Upper lobe of right lung (tissue), 1 donor: ENCODE results near the gene PPARA. TPM values are rescaled to one million over a fixed set of nuclear protein-coding genes. Genes with fewer than 3 reads are reported as not detected.

ENCODE experiments used
- ATAC-seq: fragments of 200-7000 bp; cut with Tn5 transposase; one replicate; pipeline ENCODE4 v1.9.1; 2020; ENCODE audit warnings: mild to moderate bottlenecking, moderate library complexity
- DNase-seq: peaks from one replicate; pipeline ENCODE4 v3.0.0-alpha.2; 2020
- H3K27ac ChIP-seq: fragments of 200-600 bp; one replicate; pipeline ENCODE4 v1.8.0; 2022
- H3K27me3 ChIP-seq: fragments of 200-600 bp; one replicate; pipeline ENCODE4 v1.8.0; 2022; ENCODE audit warnings: mild to moderate bottlenecking
- H3K36me3 ChIP-seq: fragments of 200-600 bp; one replicate; pipeline ENCODE4 v1.8.0; 2022
- H3K4me1 ChIP-seq: fragments of 200-600 bp; one replicate; pipeline ENCODE4 v1.8.0; 2022
- H3K4me3 ChIP-seq: fragments of 200-600 bp; one replicate; pipeline ENCODE4 v1.8.0; 2022; ENCODE audit warnings: mild to moderate bottlenecking
- H3K9me3 ChIP-seq: fragments of 200-600 bp; one replicate; pipeline ENCODE4 v1.8.0; 2022
- intact Hi-C: fragments of 100-400 bp; cut with DNase I; formaldehyde crosslinking; loops from one replicate; pipeline ENCODE4 v1.11.0; 2022
- total RNA-seq: library from RNA; stranded (reverse); fragmentation: NEBNext Ultra II Directional; extraction: Animal tissue kit (Norgen Biotek cat#: 25700); gene quantifications from one replicate; pipeline ENCODE4 v1.2.1, GENCODE V29; 2021
- TF ChIP-seq, protein P1 (sequence below): fragments of 200-600 bp; IDR thresholded peaks from one replicate; pipeline ENCODE4 v1.8.0; 2022; ENCODE audit warnings: antibody characterized with exemption
- donor health status: DM: no; HTN: yes; CAD: no; lungs with severe emphysema.

Gene PPARA
- total RNA-seq, 1 donor from 2014 or later: 18.4 TPM

- ATAC-seq (no peak), DNase-seq (no peak)
- TF ChIP-seq, protein P1, sequence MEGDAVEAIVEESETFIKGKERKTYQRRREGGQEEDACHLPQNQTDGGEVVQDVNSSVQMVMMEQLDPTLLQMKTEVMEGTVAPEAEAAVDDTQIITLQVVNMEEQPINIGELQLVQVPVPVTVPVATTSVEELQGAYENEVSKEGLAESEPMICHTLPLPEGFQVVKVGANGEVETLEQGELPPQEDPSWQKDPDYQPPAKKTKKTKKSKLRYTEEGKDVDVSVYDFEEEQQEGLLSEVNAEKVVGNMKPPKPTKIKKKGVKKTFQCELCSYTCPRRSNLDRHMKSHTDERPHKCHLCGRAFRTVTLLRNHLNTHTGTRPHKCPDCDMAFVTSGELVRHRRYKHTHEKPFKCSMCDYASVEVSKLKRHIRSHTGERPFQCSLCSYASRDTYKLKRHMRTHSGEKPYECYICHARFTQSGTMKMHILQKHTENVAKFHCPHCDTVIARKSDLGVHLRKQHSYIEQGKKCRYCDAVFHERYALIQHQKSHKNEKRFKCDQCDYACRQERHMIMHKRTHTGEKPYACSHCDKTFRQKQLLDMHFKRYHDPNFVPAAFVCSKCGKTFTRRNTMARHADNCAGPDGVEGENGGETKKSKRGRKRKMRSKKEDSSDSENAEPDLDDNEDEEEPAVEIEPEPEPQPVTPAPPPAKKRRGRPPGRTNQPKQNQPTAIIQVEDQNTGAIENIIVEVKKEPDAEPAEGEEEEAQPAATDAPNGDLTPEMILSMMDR: no peak
- no peaks in the 10 kb centered on the region for H3K9me3 ChIP-seq
- H3K36me3 ChIP-seq: peaks cover 13% of the 10 kb centered on the region
- H3K27me3 ChIP-seq: no peaks in the 10 kb centered on the region
- intact Hi-C loops: no loop called here
- peaks cover 20% of the 10 kb centered on the region for H3K4me1 ChIP-seq
- H3K27ac ChIP-seq: no peak overlapping the region
- no peak overlapping the region for H3K4me3 ChIP-seq
These were observed 3.6 kb downstream of the PPARA start for GRCh38 chr22:46153930-46154329.

GRCh38 chr22:46156031-46156430, 5.7 kb downstream of the PPARA start:
- no peak for DNase-seq
- TF ChIP-seq, protein P1: no peak

DNA sequence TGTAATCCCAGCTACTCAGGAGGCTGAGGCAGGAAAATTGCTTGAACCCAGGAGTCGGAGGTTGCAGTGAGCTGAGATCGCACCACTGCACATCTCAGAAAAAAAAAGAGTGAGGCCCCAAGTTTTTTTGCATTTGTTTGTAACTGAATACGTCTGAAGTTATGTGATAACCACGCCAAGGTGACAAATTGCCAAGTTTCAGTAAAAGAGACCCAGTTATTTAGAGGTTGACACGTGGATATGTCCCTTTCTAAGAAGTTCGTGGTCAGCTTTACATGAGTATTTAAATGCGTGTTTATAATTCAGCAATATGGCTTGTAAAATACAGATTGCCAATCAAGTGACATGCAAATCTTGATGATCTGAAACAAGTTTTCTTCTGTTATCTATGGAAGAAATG, 8.0 kb downstream of the PPARA start:
- ATAC-seq (no peak), DNase-seq (no peak)
- Histone ChIP-seq H3K27ac (no peak overlapping the region), H3K4me1 (no peaks in the 10 kb centered on the region), H3K4me3 (no peak overlapping the region), H3K36me3 (peaks cover 10% of the 10 kb centered on the region), H3K9me3 (no peaks in the 10 kb centered on the region), H3K27me3 (no peaks in the 10 kb centered on the region)
- TF ChIP-seq, protein P1: no peak
- intact Hi-C loops: no loop called here

More at GRCh38 chr22:46156031-46156430, 5.7 kb downstream of the PPARA start:
- H3K27ac ChIP-seq: no peak overlapping the region
- no peaks in the 10 kb centered on the region for H3K9me3 ChIP-seq
- intact Hi-C loops: no loop called here
- no peak overlapping the region for H3K4me3 ChIP-seq
- H3K4me1 ChIP-seq: peaks cover 15% of the 10 kb centered on the region
- no peak for ATAC-seq
- H3K36me3 ChIP-seq: peaks cover 13% of the 10 kb centered on the region
- H3K27me3 ChIP-seq: no peaks in the 10 kb centered on the region

- intact Hi-C loops: no loop called here
- peaks cover 7% of the 10 kb centered on the region for H3K36me3 ChIP-seq
- DNase-seq (no peak), ATAC-seq (no peak)
- TF ChIP-seq, protein P1: no peak
- H3K4me3 ChIP-seq: no peak overlapping the region
- no peaks in the 10 kb centered on the region for H3K4me1 ChIP-seq
- H3K9me3 ChIP-seq: no peaks in the 10 kb centered on the region
- H3K27ac ChIP-seq: no peak overlapping the region
- H3K27me3 ChIP-seq: no peaks in the 10 kb centered on the region
These were observed 8.9 kb downstream of the PPARA start for GRCh38 chr22:46159212-46159611.

- Histone ChIP-seq H3K27me3 (no peaks in the 10 kb centered on the region), H3K9me3 (no peaks in the 10 kb centered on the region), H3K36me3 (peaks cover 1% of the 10 kb centered on the region), H3K4me3 (no peak overlapping the region), H3K27ac (no peak overlapping the region), H3K4me1 (no peaks in the 10 kb centered on the region)
- ATAC-seq: peak; percentile 66
- intact Hi-C loops: no loop called here
- TF ChIP-seq, protein P1: no peak
- no peak for DNase-seq
These were observed 9.5 kb downstream of the PPARA start for GRCh38 chr22:46159777-46160176.

DNA sequence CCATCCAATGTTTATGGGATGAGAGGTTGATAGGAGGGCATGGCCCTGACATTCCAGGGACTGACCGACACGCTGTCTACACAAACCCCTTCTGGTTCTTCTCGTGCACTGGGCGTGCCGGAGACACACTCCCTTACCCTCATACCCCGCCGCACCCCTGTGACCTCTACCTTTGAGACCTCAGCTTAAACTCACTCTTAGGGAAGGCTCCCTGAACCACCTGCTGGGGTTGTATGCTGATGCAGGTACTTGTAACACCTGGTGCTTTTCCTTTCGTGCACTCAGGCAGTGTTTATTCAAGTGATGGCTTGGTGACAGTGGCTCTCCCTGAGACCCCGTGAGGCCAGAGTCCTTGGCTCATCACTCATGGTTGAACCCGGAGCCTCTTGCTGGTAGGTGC, 12.0 kb downstream of the PPARA start:
- H3K9me3 ChIP-seq: no peaks in the 10 kb centered on the region
- DNase-seq: no peak
- H3K27ac ChIP-seq: no peak overlapping the region
- no peaks in the 10 kb centered on the region for H3K4me1 ChIP-seq
- H3K36me3 ChIP-seq: no peaks in the 10 kb centered on the region
- H3K27me3 ChIP-seq: no peaks in the 10 kb centered on the region
- TF ChIP-seq, protein P1: no peak
- H3K4me3 ChIP-seq: no peak overlapping the region
- peak; percentile 24 for ATAC-seq
- intact Hi-C loops: no loop called here
